H1 (cell line): ENCODE measurements around the gene GINS2. TPM values are rescaled to one million over a fixed set of nuclear protein-coding genes. Genes with fewer than 3 reads are reported as not detected.

Experiments used
- CTCF ChIA-PET: fragments of 300-600 bp; sonication (Branson Sonifier 250); formaldehyde crosslinking; loops from one replicate; lab custom pipeline; 2021; ENCODE audit not compliant: partially characterized antibody; lab: Charles Lee
- POLR2A ChIA-PET: fragments of 300-600 bp; sonication (Branson Sonifier 250); formaldehyde crosslinking; loops from one replicate; lab custom pipeline; 2021; ENCODE audit warnings: inconsistent platforms; ENCODE audit not compliant: partially characterized antibody; lab: Charles Lee
- DNase-seq, 2 experiments: peaks; one replicate each; pipeline versions ENCODE4 v3.0.0 to v3.0.0-alpha.2; 2010 to 2022; ENCODE audit warnings: low spot score in 2 of 2, low read depth in 1 of 2, mixed read lengths in 1 of 2
- FAIRE-seq: peaks from 2 replicates; lab custom pipeline; 2011; peaks lifted over from hg19 to GRCh38; lab: Jason Lieb, UNC
- H2AFZ ChIP-seq: 2 replicates; pipeline ENCODE4 v1.8.1; 2012; ENCODE audit warnings: low read length, inconsistent platforms
- H2AK5ac ChIP-seq: 2 replicates; pipeline ENCODE4 v1.6.1; 2013; ENCODE audit warnings: low read depth, low read length
- H2BK120ac ChIP-seq: replicated peaks from 2 replicates; pipeline ENCODE3; 2013; ENCODE audit warnings: low read depth, low read length, inconsistent platforms
- H2BK12ac ChIP-seq: 2 replicates; pipeline ENCODE4 v1.6.1; 2013; ENCODE audit warnings: low read depth, low read length
- H2BK15ac ChIP-seq: 2 replicates; pipeline ENCODE4 v1.6.1; 2013; ENCODE audit warnings: low read length
- H2BK20ac ChIP-seq: 2 replicates; pipeline ENCODE4 v1.6.1; 2013; ENCODE audit warnings: low read length
- H2BK5ac ChIP-seq: 2 replicates; pipeline ENCODE4 v1.6.1; 2013; ENCODE audit warnings: low read depth, low read length
- H3K14ac ChIP-seq: 2 replicates; pipeline ENCODE4 v1.6.1; 2013; ENCODE audit warnings: inconsistent platforms; ENCODE audit not compliant: insufficient read length
- H3K18ac ChIP-seq: 2 replicates; pipeline ENCODE4 v1.6.1; 2013; ENCODE audit warnings: low read length; ENCODE audit errors: extremely low read depth
- H3K23ac ChIP-seq: 2 replicates; pipeline ENCODE4 v1.6.1; 2013; ENCODE audit warnings: inconsistent platforms; ENCODE audit not compliant: insufficient read length
- H3K23me2 ChIP-seq: 2 replicates; pipeline ENCODE4 v1.6.1; 2013; ENCODE audit warnings: low read depth, low read length
- H3K27ac ChIP-seq: 2 replicates; pipeline ENCODE4 v1.6.1; 2011; ENCODE audit warnings: low read depth, low read length, inconsistent platforms
- H3K27me3 ChIP-seq, 4 experiments: replicated peaks in 1 of 4; 1 replicate in 1 of 4; 2 replicates in 3 of 4; pipeline versions ENCODE4 v1.6.1 to v1.8.1; 2011 to 2013; ENCODE audit warnings: low read length in 3 of 4, mild to moderate bottlenecking in 3 of 4, inconsistent platforms in 2 of 4, mixed read lengths in 2 of 4, moderate library complexity in 1 of 4; ENCODE audit not compliant: control insufficient read depth in 3 of 4, insufficient read depth in 3 of 4; ENCODE audit errors: extremely low read depth in 1 of 4
- H3K36me3 ChIP-seq, 4 experiments: 2 replicates each; pipeline versions ENCODE4 v1.6.1 to v1.8.1; 2011 to 2013; ENCODE audit warnings: mild to moderate bottlenecking in 4 of 4, low read length in 3 of 4, moderate library complexity in 2 of 4, control low read depth in 1 of 4, inconsistent platforms in 1 of 4; ENCODE audit not compliant: insufficient read depth in 4 of 4, control insufficient read depth in 2 of 4
- H3K4ac ChIP-seq: replicated peaks from 2 replicates; pipeline ENCODE3; 2013; ENCODE audit warnings: low read length, low read depth, mixed read lengths, inconsistent platforms; ENCODE audit not compliant: insufficient read length
- H3K4me1 ChIP-seq, 4 experiments: replicated peaks in 1 of 4; 1 replicate in 1 of 4; 2 replicates in 3 of 4; pipeline versions ENCODE4 v1.6.1 to v1.8.1; 2011 to 2013; ENCODE audit warnings: low read length in 3 of 4, inconsistent platforms in 2 of 4, mixed read lengths in 1 of 4; ENCODE audit not compliant: insufficient read depth in 4 of 4, control insufficient read depth in 3 of 4
- H3K4me2 ChIP-seq, 2 experiments: 2 replicates each; pipeline versions ENCODE4 v1.6.1 to v1.8.1; 2011 to 2013; ENCODE audit warnings: low read depth in 2 of 2, low read length in 2 of 2, control low read depth in 1 of 2, inconsistent platforms in 1 of 2, mild to moderate bottlenecking in 1 of 2; ENCODE audit not compliant: insufficient read depth in 1 of 2
- H3K4me3 ChIP-seq, 4 experiments: fragments of 200-600, 300-600 bp in 1 of 4; sonication (generic), shearing (Covaris generic), sonication (Bioruptor Twin) in 1 of 4; 2 replicates each; pipeline versions ENCODE4 v1.5.1 to v1.8.1; 2011 to 2016; ENCODE audit warnings: low read length in 4 of 4, low read depth in 3 of 4, control low read depth in 2 of 4, inconsistent platforms in 2 of 4, mild to moderate bottlenecking in 2 of 4, mixed read lengths in 1 of 4, moderate library complexity in 1 of 4; ENCODE audit not compliant: insufficient read depth in 2 of 4; ENCODE audit errors: extremely low read depth in 1 of 4
- H3K56ac ChIP-seq: replicated peaks from 2 replicates; pipeline ENCODE3; 2013; ENCODE audit warnings: low read depth, mild to moderate bottlenecking, mixed read lengths, low read length, inconsistent platforms; ENCODE audit not compliant: insufficient read length
- H3K79me1 ChIP-seq: 2 replicates; pipeline ENCODE4 v1.6.1; 2013; ENCODE audit warnings: low read depth, low read length, control low read depth
- H3K79me2 ChIP-seq, 2 experiments: 2 replicates each; pipeline versions ENCODE4 v1.6.1 to v1.8.1; 2012 to 2013; ENCODE audit warnings: low read length in 2 of 2, mild to moderate bottlenecking in 2 of 2, inconsistent platforms in 1 of 2; ENCODE audit not compliant: insufficient read depth in 2 of 2, control insufficient read depth in 1 of 2
- H3K9ac ChIP-seq, 4 experiments: replicated peaks in 1 of 4; 1 replicate in 1 of 4; 2 replicates in 3 of 4; pipeline versions ENCODE4 v1.6.1 to v1.8.1; 2011 to 2013; ENCODE audit warnings: low read depth in 3 of 4, low read length in 3 of 4, control low read depth in 2 of 4, mild to moderate bottlenecking in 2 of 4, moderate library complexity in 2 of 4, inconsistent platforms in 1 of 4; ENCODE audit errors: extremely low read depth in 1 of 4
- H3K9me3 ChIP-seq, 2 experiments: 2 replicates each; pipeline versions ENCODE4 v1.6.1 to v1.8.1; 2012 to 2013; ENCODE audit warnings: mild to moderate bottlenecking in 2 of 2, moderate library complexity in 2 of 2, control low read depth in 1 of 2, inconsistent platforms in 1 of 2, low read depth in 1 of 2, low read length in 1 of 2, mixed read lengths in 1 of 2; ENCODE audit not compliant: insufficient read depth in 2 of 2
- H4K20me1 ChIP-seq, 2 experiments: replicated peaks in 1 of 2; 2 replicates each; pipeline versions ENCODE3 to v1.8.1; 2011 to 2013; ENCODE audit warnings: inconsistent platforms in 2 of 2, low read length in 2 of 2, mild to moderate bottlenecking in 1 of 2; ENCODE audit not compliant: insufficient read depth in 2 of 2, control insufficient read depth in 1 of 2
- H4K5ac ChIP-seq: 2 replicates; pipeline ENCODE4 v1.6.1; 2013; ENCODE audit warnings: low read length, low read depth, mixed read lengths, inconsistent platforms; ENCODE audit not compliant: insufficient read length
- H4K8ac ChIP-seq: 2 replicates; pipeline ENCODE4 v1.8.0; 2013; ENCODE audit warnings: mild to moderate bottlenecking, moderate library complexity, low read length, inconsistent platforms; ENCODE audit not compliant: insufficient read depth; ENCODE audit errors: extremely low read depth
- H4K91ac ChIP-seq: replicated peaks from 2 replicates; pipeline ENCODE3; 2013; ENCODE audit warnings: low read length, mixed read lengths, inconsistent platforms; ENCODE audit not compliant: insufficient read length
- BRCA1 ChIP-seq: IDR thresholded peaks from 2 replicates; pipeline ENCODE4 v1.6.1; 2012; ENCODE audit warnings: low read depth, low read length, improper control_type of control experiment
- CHD1 ChIP-seq: IDR thresholded peaks from 2 replicates; pipeline ENCODE4 v1.6.1; 2012; ENCODE audit warnings: low read depth, low read length, improper control_type of control experiment
- EP300 ChIP-seq, 2 experiments: IDR thresholded peaks; 1 replicate in 1 of 2; 2 replicates in 1 of 2; pipeline ENCODE4 v1.6.1; 2011 to 2012; ENCODE audit warnings: low read depth in 2 of 2, low read length in 2 of 2, mild to moderate bottlenecking in 2 of 2, borderline replicate concordance in 1 of 2, inconsistent platforms in 1 of 2, moderate library complexity in 1 of 2
- JUND ChIP-seq: IDR thresholded peaks from 2 replicates; pipeline ENCODE4 v1.6.1; 2011; ENCODE audit warnings: mild to moderate bottlenecking, improper control_type of control experiment, low read length
- KDM4A ChIP-seq: IDR thresholded peaks from one replicate; pipeline ENCODE4 v1.7.1; 2012; ENCODE audit warnings: low read depth, mild to moderate bottlenecking, moderate library complexity, low read length, inconsistent platforms; ENCODE audit not compliant: severe bottlenecking
- MAFK ChIP-seq: IDR thresholded peaks from 2 replicates; pipeline ENCODE4 v1.6.1; 2012; ENCODE audit warnings: low read depth, mild to moderate bottlenecking, improper control_type of control experiment, low read length
- POLR2AphosphoS5 ChIP-seq: IDR thresholded peaks from 2 replicates; pipeline ENCODE4 v1.6.1; 2011; ENCODE audit warnings: low read depth, low read length
- RBBP5 ChIP-seq: IDR thresholded peaks from 2 replicates; pipeline ENCODE4 v1.7.1; 2012; ENCODE audit warnings: low read depth, mild to moderate bottlenecking, inconsistent platforms, low read length, moderate library complexity, borderline replicate concordance
- RFX5 ChIP-seq: IDR thresholded peaks from 2 replicates; pipeline ENCODE4 v1.6.1; 2011; ENCODE audit warnings: low read depth, low read length, improper control_type of control experiment, borderline replicate concordance
- SAP30 ChIP-seq: fragments of 300-600 bp; sonication (generic); IDR thresholded peaks from 2 replicates; pipeline ENCODE4 v1.7.1; 2012; ENCODE audit warnings: low read length, moderate library complexity, mild to moderate bottlenecking, inconsistent platforms; ENCODE audit not compliant: insufficient read depth, insufficient replicate concordance
- SP4 ChIP-seq: IDR thresholded peaks from 2 replicates; pipeline ENCODE4 v1.6.1; 2012; ENCODE audit warnings: low read length, inconsistent platforms
- TAF1 ChIP-seq: IDR thresholded peaks from 2 replicates; pipeline ENCODE4 v1.6.1; 2011; ENCODE audit warnings: mild to moderate bottlenecking, low read depth, low read length
- TBP ChIP-seq: IDR thresholded peaks from 2 replicates; pipeline ENCODE4 v1.6.1; 2011; ENCODE audit warnings: low read depth, low read length, improper control_type of control experiment
- WGBS, 2 experiments: shearing (Covaris generic) in 1 of 2; methylation state at CpG; one replicate each; pipeline versions ENCODE4 v1.1.6 to v1.1.7; 2013 to 2015; ENCODE audit warnings: low lambda C conversion rate in 2 of 2, mixed read lengths in 2 of 2, inconsistent platforms in 1 of 2, low coverage in 1 of 2, missing lambda C conversion rate in 1 of 2; ENCODE audit not compliant: insufficient replicate concordance in 2 of 2, insufficient coverage in 1 of 2, insufficient read length in 1 of 2; ENCODE audit errors: extremely low coverage in 1 of 2, missing lambda C conversion rate in 1 of 2; 5-methylcytosine and 5-hydroxymethylcytosine counted together
- polyA plus RNA-seq, 7 experiments: library from polyadenylated mRNA; depleted of rRNA in 3 of 7; stranded (reverse) in 5 of 7; unstranded in 2 of 7; fragments of >200 nt in 5 of 7; fragments of 200-250 nt in 2 of 7; gene quantifications; 1 replicate in 5 of 7; 2 replicates in 1 of 7; 4 replicates in 1 of 7; pipeline versions ENCODE4 v1.2.1 to v1.2.3, GENCODE V29; 2011 to 2013; ENCODE audit warnings: missing spikeins in 2 of 7, mixed read lengths in 2 of 7
- total RNA-seq: library from RNA; stranded (reverse); fragmentation: NEBNext Ultra II Directional; extraction: Animal tissue kit (Norgen Biotek cat#: 25700); gene quantifications from 2 replicates; pipeline ENCODE4 v1.2.1, GENCODE V29; 2021

The GINS2 gene
- total and polyA plus RNA-seq, 2 of the 8 experiments (the other 6 are each of a cell fraction or from before 2014, with no cell fraction given): 29.4 to 59.1 TPM

DNA sequence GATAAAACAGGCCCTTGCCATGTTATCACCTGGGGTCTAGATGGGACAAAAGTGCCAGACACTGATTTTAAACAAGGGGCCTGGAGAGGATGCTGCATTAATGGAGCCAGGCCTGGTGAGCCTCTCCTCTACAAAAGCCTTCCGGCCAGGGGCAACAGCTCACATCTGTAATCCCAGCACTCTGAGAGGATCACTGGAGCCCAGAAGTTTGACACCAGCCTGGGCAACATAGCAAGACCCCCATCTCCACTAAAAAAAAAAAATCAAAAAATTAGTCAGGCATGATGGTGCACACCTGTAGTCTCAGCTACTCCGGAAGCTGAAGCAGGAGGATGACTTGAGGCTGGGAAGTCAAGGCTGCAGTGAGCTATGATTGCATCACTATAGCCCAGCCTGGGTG, 3.5 kb downstream of the GINS2 start:
- Histone ChIP-seq H3K79me2 (peaks cover 0 to 39% of the 10 kb centered on the region in 2 experiments; a peak in 2 of 4 replicates), H2AK5ac (no peak overlapping the region), H3K23ac (no peak overlapping the region), H2BK15ac (no peak overlapping the region), H2BK20ac (no peak overlapping the region), H3K9ac (no peak overlapping the region; a peak in 1 of 7 replicates), H3K27ac (no peak overlapping the region), H3K23me2 (no peaks in the 10 kb centered on the region; the same call in 1 of the 2 replicates), H4K5ac (no peak overlapping the region), H3K4me2 (no peak overlapping the region), H3K79me1 (peaks cover 11% of the 10 kb centered on the region), H3K36me3 (peaks cover 12 to 22% (median 15%) of the 10 kb centered on the region in 4 experiments), H4K8ac (no peak overlapping the region), H3K56ac (no peak overlapping the region), H3K14ac (no peak overlapping the region), H2BK5ac (no peak overlapping the region), H2BK120ac (no peak overlapping the region), H3K9me3 (no peaks in the 10 kb centered on the region), H3K4ac (no peak overlapping the region), H4K91ac (no peak overlapping the region), H4K20me1 (peaks cover 3 to 20% of the 10 kb centered on the region in 2 experiments), H3K18ac (no peak overlapping the region), H2BK12ac (no peak overlapping the region), H2AFZ (no peak overlapping the region), H3K4me1 (peaks cover 0 to 5% (median 0%) of the 10 kb centered on the region in 4 experiments; a peak in 1 of 7 replicates), H3K27me3 (no peaks in the 10 kb centered on the region), H3K4me3 (no peak overlapping the region)
- POLR2A ChIA-PET: interaction anchor here (0.9 to 9.5 kb wide), 2 partner anchors 10 to 20 kb away, joined by 3 to 77 read pairs; no protein-coding TSS in a partner anchor
- CTCF ChIA-PET: interaction anchor here (1.2 to 37.0 kb wide), 6 partner anchors 11 to 50 kb away, joined by 3 to 620 read pairs (median 22); no protein-coding TSS in a partner anchor
- DNase-seq (no peak), FAIRE-seq (no peak)
- WGBS, 2 experiments: 96% methylated on average over 2 of the region's 2 CpGs; no CpG with 5 or more reads in 1 of the 2 experiments
- no peak for TF ChIP-seq RBBP5
- TF ChIP-seq CHD1: no peak
- TF ChIP-seq RFX5: no peak
- no peak for TF ChIP-seq KDM4A
- no peak for TF ChIP-seq POLR2AphosphoS5
- no peak for TF ChIP-seq SP4
- no peak for TF ChIP-seq TBP
- no peak for TF ChIP-seq SAP30
- TF ChIP-seq BRCA1: no peak
- no peak for TF ChIP-seq TAF1
- TF ChIP-seq EP300 (IDR thresholded peaks at IDR 0.05; ENCODE audit: borderline replicate concordance in 1 of 2, low read depth in 2 of 2, low read length in 2 of 2): no peak
- no peak for TF ChIP-seq MAFK
- no peak for TF ChIP-seq JUND
